Endodermal cell (in vitro differentiated cells): ENCODE measurements around the gene PERCC1. TPM values are rescaled to one million over a fixed set of nuclear protein-coding genes. Genes with fewer than 3 reads are reported as not detected.

Experiments used
- DNase-seq: peaks from one replicate; pipeline ENCODE4 v3.0.0-alpha.2; 2017
- H3K27ac ChIP-seq: 2 replicates; pipeline ENCODE4 v1.5.1; 2013; ENCODE audit warnings: mild to moderate bottlenecking, low read depth, low read length, moderate library complexity
- H3K27me3 ChIP-seq: 2 replicates; pipeline ENCODE4 v1.6.1; 2013; ENCODE audit warnings: mild to moderate bottlenecking, low read length, moderate library complexity; ENCODE audit not compliant: insufficient read depth, control insufficient read depth, poor library complexity, severe bottlenecking
- H3K36me3 ChIP-seq: 2 replicates; pipeline ENCODE4 v1.7.0; 2013; ENCODE audit warnings: mild to moderate bottlenecking, low read length, moderate library complexity; ENCODE audit not compliant: control insufficient read depth, insufficient read depth
- H3K4me1 ChIP-seq: one replicate; pipeline ENCODE4 v1.7.0; 2013; ENCODE audit warnings: low read length; ENCODE audit not compliant: control insufficient read depth, insufficient read depth
- H3K4me3 ChIP-seq: 2 replicates; pipeline ENCODE4 v1.5.1; 2013; ENCODE audit warnings: mild to moderate bottlenecking, low read length, moderate library complexity
- H3K9ac ChIP-seq: 2 replicates; pipeline ENCODE4 v1.6.1; 2013; ENCODE audit warnings: mild to moderate bottlenecking, low read length, moderate library complexity; ENCODE audit not compliant: poor library complexity, severe bottlenecking; ENCODE audit errors: extremely low read depth
- H3K9me3 ChIP-seq: 2 replicates; pipeline ENCODE4 v1.6.1; 2013; ENCODE audit warnings: mild to moderate bottlenecking, low read length, moderate library complexity; ENCODE audit not compliant: control insufficient read depth
- H3K27ac Mint-ChIP-seq: 2 replicates; pipeline ENCODE4 v1.8.0; 2020; ENCODE audit warnings: mixed read lengths
- H3K27me3 Mint-ChIP-seq: 2 replicates; pipeline ENCODE4 v1.8.0; 2021; ENCODE audit warnings: mild to moderate bottlenecking, mixed read lengths; ENCODE audit not compliant: insufficient read depth
- H3K36me3 Mint-ChIP-seq: 2 replicates; pipeline ENCODE4 v1.8.0; 2020; ENCODE audit warnings: low read depth, mixed read lengths
- H3K4me1 Mint-ChIP-seq: 2 replicates; pipeline ENCODE4 v1.8.0; 2020; ENCODE audit warnings: mixed read lengths
- H3K4me3 Mint-ChIP-seq: 2 replicates; pipeline ENCODE4 v1.8.0; 2020; ENCODE audit warnings: mild to moderate bottlenecking, moderate library complexity, mixed read lengths
- H3K9me3 Mint-ChIP-seq: 2 replicates; pipeline ENCODE4 v1.8.0; 2020; ENCODE audit warnings: mild to moderate bottlenecking, mixed read lengths
- CTCF ChIP-seq: fragments of 200-600 bp; sonication (generic); conservative IDR thresholded peaks from 2 replicates; pipeline ENCODE4 v1.5.0; 2021; ENCODE audit warnings: antibody characterized with exemption, mild to moderate bottlenecking
- WGBS, 2 experiments: methylation state at CpG; one replicate each; pipeline versions ENCODE4 v1.1.5 to v1.1.7; 2013; ENCODE audit warnings: missing lambda C conversion rate in 2 of 2, mixed read lengths in 1 of 2; ENCODE audit not compliant: insufficient coverage in 1 of 2, insufficient read length in 1 of 2; 5-methylcytosine and 5-hydroxymethylcytosine counted together
- total RNA-seq, 2 donors: library from RNA; stranded (reverse); fragmentation: NEBNext Ultra II Directional in 1 of 2; extraction: Animal tissue kit (Norgen Biotek cat#: 25700) in 1 of 2; gene quantifications; 2 replicates in 1 of 2; 3 replicates in 1 of 2; pipeline ENCODE4 v1.2.1, GENCODE V29; 2021

PERCC1 gene
- total RNA-seq, 2 donors from 2014 or later = 0.51 to 0.79 TPM

GRCh38 chr16:1454561-1454960, 23.7 kb downstream of the PERCC1 start:
- Mint-ChIP-seq H3K4me1 (no peaks in the 10 kb centered on the region), H3K4me3 (no peak overlapping the region), H3K9me3 (no peaks in the 10 kb centered on the region), H3K36me3 (peaks cover 28% of the 10 kb centered on the region), H3K27ac (no peak overlapping the region), H3K27me3 (no peaks in the 10 kb centered on the region)
- peaks cover 13% of the 10 kb centered on the region for H3K36me3 ChIP-seq
- WGBS, 2 experiments = 92 to 94% methylated on average over 8 to 17 of the region's 17 CpGs
- H3K27me3 ChIP-seq = no peaks in the 10 kb centered on the region
- no peak overlapping the region for H3K27ac ChIP-seq
- TF ChIP-seq CTCF = no peak
- no peaks in the 10 kb centered on the region for H3K9me3 ChIP-seq
- no peak for DNase-seq
- no peak overlapping the region for H3K4me3 ChIP-seq
- no peak overlapping the region for H3K9ac ChIP-seq
- no peaks in the 10 kb centered on the region for H3K4me1 ChIP-seq

- no peak for TF ChIP-seq CTCF
- Histone ChIP-seq H3K4me3 (no peak overlapping the region), H3K9ac (no peak overlapping the region), H3K36me3 (peaks cover 17% of the 10 kb centered on the region), H3K27ac (no peak overlapping the region), H3K4me1 (no peaks in the 10 kb centered on the region), H3K9me3 (no peaks in the 10 kb centered on the region), H3K27me3 (no peaks in the 10 kb centered on the region)
- no peak overlapping the region for H3K4me3 Mint-ChIP-seq
- no peaks in the 10 kb centered on the region for H3K9me3 Mint-ChIP-seq
- WGBS, 2 experiments = 89 to 92% methylated on average over 24 to 40 of the region's 41 CpGs
- H3K36me3 Mint-ChIP-seq = peaks cover 27% of the 10 kb centered on the region
- no peaks in the 10 kb centered on the region for H3K4me1 Mint-ChIP-seq
- no peak for DNase-seq
- H3K27ac Mint-ChIP-seq = no peak overlapping the region
- H3K27me3 Mint-ChIP-seq = no peaks in the 10 kb centered on the region
These were observed 24.6 kb downstream of the PERCC1 start for GRCh38 chr16:1455190-1456171.

GRCh38 chr16:1456951-1457350, 26.1 kb downstream of the PERCC1 start:
- no peaks in the 10 kb centered on the region for H3K27me3 ChIP-seq

More at GRCh38 chr16:1456951-1457350, 26.1 kb downstream of the PERCC1 start:
- no peaks in the 10 kb centered on the region for H3K9me3 ChIP-seq
- H3K4me3 ChIP-seq = no peak overlapping the region
- WGBS, 2 experiments = 90 to 96% methylated on average over 14 to 16 of the region's 16 CpGs
- Mint-ChIP-seq H3K9me3 (no peaks in the 10 kb centered on the region), H3K36me3 (peaks cover 27% of the 10 kb centered on the region), H3K27ac (no peak overlapping the region), H3K27me3 (no peaks in the 10 kb centered on the region), H3K4me1 (no peaks in the 10 kb centered on the region), H3K4me3 (no peak overlapping the region)
- DNase-seq = no peak
- no peak for TF ChIP-seq CTCF
- H3K9ac ChIP-seq = no peak overlapping the region
- no peak overlapping the region for H3K27ac ChIP-seq
- peaks cover 11% of the 10 kb centered on the region for H3K36me3 ChIP-seq
- no peaks in the 10 kb centered on the region for H3K4me1 ChIP-seq
